ENCODE results near the gene USP9X.

GRCh38 chrX:41121766-41122165 lies 36.5 kb downstream of the USP9X start:
- no peak for TF ChIP-seq YY1 (IDR thresholded peaks at IDR 0.05; ENCODE audit: low read depth, low read length)
- TF ChIP-seq POLR2A (IDR thresholded peaks at IDR 0.05; ENCODE audit: control extremely low read depth in 1 of 2, low read depth in 2 of 2, low read length in 2 of 2): no peak
- TF ChIP-seq MAFK (IDR thresholded peaks at IDR 0.05; ENCODE audit: low read depth, low read length): no peak
- TF ChIP-seq, protein P1, sequence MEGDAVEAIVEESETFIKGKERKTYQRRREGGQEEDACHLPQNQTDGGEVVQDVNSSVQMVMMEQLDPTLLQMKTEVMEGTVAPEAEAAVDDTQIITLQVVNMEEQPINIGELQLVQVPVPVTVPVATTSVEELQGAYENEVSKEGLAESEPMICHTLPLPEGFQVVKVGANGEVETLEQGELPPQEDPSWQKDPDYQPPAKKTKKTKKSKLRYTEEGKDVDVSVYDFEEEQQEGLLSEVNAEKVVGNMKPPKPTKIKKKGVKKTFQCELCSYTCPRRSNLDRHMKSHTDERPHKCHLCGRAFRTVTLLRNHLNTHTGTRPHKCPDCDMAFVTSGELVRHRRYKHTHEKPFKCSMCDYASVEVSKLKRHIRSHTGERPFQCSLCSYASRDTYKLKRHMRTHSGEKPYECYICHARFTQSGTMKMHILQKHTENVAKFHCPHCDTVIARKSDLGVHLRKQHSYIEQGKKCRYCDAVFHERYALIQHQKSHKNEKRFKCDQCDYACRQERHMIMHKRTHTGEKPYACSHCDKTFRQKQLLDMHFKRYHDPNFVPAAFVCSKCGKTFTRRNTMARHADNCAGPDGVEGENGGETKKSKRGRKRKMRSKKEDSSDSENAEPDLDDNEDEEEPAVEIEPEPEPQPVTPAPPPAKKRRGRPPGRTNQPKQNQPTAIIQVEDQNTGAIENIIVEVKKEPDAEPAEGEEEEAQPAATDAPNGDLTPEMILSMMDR (IDR thresholded peaks at IDR 0.05; ENCODE audit: control extremely low read depth in 1 of 3, insufficient read depth in 1 of 3, low read depth in 1 of 3, low read length in 3 of 3): no peak
- TF ChIP-seq RXRA (IDR thresholded peaks at IDR 0.05; ENCODE audit: insufficient read depth, low read depth, low read length): no peak
- no peak for TF ChIP-seq CREB1 (IDR thresholded peaks at IDR 0.05)
- TF ChIP-seq, protein P2, sequence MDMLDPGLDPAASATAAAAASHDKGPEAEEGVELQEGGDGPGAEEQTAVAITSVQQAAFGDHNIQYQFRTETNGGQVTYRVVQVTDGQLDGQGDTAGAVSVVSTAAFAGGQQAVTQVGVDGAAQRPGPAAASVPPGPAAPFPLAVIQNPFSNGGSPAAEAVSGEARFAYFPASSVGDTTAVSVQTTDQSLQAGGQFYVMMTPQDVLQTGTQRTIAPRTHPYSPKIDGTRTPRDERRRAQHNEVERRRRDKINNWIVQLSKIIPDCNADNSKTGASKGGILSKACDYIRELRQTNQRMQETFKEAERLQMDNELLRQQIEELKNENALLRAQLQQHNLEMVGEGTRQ (IDR thresholded peaks at IDR 0.05; ENCODE audit: low read length): no peak
- no peak for TF ChIP-seq POLR2AphosphoS5 (IDR thresholded peaks at IDR 0.05; ENCODE audit: low read depth, low read length)

Measured in H1 (cell line).